Retinal pigment epithelial cell (primary cell): ENCODE results near the gene PSMA6.
"Not testable (repeated sequence)": the region's sequence is repeated elsewhere in the genome, so short reads cannot be mapped to it uniquely, and the experiment has no call there.

Experiments used
- DNase-seq: peaks from one replicate; pipeline ENCODE4 v3.0.0-alpha.2; 2010; ENCODE audit warnings: low read depth
- H3K4me3 ChIP-seq: 2 replicates; pipeline ENCODE4 v1.5.1; 2011; ENCODE audit warnings: mild to moderate bottlenecking, low read length, control low read depth, moderate library complexity
- TF ChIP-seq, protein P1 (sequence below): conservative IDR thresholded peaks from 2 replicates; pipeline ENCODE4 v1.5.1; 2011; ENCODE audit warnings: low read depth, low read length, control low read depth, inconsistent platforms

PSMA6 gene

DNA sequence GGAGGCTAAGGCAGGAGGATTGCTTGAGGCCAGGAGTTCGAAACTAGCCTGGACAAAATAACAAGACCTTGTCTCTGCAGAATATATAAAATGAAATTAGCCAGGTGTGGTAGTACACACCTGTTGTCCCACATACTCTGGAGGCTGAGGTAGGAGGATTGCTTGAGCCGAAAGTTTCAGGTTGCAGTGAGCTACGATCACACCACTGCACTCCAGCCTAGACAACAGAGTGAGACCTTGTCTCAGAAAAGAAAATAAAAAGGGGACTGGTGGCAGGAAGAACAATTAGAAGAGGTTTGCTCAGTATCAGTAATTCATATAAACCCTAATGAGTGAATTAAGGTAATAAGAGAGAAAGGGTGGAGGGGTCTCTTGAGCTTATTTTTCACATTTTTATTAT lies 8.0 kb downstream of the PSMA6 start:
- no peak overlapping the region for H3K4me3 ChIP-seq
- TF ChIP-seq, protein P1, sequence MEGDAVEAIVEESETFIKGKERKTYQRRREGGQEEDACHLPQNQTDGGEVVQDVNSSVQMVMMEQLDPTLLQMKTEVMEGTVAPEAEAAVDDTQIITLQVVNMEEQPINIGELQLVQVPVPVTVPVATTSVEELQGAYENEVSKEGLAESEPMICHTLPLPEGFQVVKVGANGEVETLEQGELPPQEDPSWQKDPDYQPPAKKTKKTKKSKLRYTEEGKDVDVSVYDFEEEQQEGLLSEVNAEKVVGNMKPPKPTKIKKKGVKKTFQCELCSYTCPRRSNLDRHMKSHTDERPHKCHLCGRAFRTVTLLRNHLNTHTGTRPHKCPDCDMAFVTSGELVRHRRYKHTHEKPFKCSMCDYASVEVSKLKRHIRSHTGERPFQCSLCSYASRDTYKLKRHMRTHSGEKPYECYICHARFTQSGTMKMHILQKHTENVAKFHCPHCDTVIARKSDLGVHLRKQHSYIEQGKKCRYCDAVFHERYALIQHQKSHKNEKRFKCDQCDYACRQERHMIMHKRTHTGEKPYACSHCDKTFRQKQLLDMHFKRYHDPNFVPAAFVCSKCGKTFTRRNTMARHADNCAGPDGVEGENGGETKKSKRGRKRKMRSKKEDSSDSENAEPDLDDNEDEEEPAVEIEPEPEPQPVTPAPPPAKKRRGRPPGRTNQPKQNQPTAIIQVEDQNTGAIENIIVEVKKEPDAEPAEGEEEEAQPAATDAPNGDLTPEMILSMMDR: no peak
- DNase-seq: no peak

DNA sequence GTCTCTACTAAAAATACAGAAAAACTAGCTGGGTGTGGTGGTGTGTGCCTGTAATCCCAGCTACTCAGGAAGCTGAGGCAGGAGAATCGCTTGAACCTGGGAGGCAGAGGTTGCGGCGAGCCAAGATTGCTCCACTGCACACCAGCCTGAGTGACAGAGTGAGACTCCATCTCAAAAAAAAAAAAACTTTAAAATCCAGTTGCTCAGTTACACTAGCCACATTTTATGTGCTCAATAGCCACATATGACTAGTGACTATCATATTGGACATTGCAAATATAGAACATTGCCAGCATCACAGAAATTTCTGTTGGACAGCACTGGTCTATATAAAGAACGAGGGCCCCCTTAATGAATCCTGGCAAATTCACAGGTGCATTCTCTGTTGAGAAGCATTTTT lies 9.2 kb downstream of the PSMA6 start:
- H3K4me3 ChIP-seq, DNase-seq: not testable (repeated sequence)

DNA sequence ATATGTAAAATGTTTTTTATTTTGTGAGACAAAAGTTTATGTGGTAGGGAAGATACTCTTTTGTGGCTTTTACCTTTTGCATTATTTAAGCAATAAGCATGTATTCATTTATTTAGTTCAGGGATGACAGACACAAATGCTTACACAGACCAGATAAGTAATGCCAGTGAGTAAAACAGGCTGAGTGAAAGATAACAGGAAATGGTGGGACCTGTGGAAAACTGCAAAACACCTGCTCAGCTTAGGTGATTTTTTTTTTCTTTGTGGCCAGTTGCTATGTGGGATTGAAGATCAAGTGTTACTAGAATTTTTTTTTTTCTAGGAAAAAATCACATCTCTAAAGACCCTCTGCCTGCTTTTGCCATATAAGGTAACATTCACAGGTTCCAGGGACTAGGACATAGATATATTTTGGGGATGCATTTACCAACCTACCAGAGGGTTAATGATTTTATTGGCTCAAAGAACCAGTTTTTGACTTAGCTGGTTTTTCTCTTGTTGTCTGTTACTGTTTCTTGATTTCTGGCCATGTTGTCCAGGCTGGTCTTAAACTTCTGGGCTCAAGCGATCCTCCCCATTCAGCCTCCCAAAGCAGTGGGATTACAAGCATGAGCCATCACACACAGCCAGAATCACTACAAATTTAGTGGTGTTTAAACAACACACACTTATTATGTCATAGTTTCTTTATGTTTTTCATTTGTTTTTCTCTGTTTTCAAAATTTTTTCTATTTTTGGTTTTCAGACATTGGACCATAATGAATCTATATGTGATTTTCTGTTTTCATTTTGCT lies 9.8 kb downstream of the PSMA6 start:
- no peak overlapping the region for H3K4me3 ChIP-seq
- TF ChIP-seq, protein P1: no peak
- no peak for DNase-seq

DNA sequence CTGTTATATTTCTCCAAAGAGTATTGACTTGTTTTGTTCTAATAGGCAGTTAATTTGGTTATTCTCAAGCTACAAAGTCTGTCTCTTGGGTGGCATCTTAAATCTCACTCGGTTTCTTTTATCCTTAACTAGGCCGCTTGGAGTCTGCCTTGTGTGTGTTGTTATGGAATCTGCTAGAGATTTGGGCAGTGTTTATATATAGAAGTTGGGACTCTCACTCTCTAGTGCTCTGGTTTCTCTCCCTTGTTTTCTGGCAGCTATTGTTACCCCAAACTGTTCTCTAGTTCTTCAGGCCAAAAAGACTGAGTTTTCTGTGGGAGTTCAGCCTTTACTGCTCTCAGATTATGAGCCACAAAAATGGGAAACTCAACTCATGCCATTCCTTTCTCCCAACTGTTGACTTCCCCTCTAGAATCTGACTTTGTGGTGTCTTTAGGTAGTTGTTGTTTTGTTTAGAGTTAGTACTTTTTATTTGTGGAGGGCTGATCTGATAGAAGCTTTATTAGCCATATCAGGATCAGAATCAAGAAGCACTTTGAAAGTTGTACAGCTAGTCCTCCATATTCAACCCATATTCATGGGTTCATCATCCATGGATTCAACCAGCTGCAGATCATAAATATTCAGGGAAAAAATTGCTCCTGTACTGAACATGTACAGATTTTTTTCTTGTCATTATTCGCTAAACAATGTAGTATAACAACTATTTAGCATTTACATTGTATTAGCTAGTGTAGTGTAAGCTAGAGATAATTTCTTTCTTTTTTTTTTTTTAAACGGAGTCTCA lies 11.2 kb downstream of the PSMA6 start:
- no peak overlapping the region for H3K4me3 ChIP-seq
- no peak for DNase-seq

DNA sequence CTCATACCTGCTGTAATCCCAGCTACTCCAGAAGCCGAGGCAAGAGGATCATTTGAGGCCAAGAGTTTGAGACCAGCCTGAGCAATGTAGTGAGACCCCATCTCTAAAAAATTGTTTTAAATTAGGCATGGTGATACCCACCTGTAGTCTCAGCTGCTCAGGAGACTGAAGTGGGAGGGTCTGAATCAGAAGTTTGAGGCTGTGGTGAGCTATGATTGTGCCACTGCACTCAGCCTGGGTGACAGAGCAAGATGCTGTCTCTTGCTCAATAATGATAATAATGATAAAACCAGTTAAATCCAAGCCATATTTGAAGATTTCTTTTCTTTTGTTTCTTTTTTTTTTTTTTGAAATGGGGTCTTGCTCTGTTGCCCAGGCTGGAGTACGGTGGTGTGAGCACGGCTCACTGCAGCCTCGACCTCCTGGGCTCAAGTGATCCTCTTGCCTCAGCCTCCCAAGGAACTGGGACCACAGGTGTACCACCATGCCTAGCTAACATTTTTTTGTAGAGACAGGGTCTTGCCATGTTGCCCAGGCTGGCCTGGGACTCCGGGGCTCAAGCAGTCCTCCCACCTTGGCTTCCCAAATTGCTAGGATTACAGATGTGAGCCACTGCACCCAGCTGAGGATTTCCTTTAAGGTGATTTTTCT lies 12.8 kb downstream of the PSMA6 start:
- no peak for DNase-seq
- TF ChIP-seq, protein P1: no peak

More for the DNA sequence above, 11.2 kb downstream of the PSMA6 start:
- TF ChIP-seq, protein P1: no peak

DNA sequence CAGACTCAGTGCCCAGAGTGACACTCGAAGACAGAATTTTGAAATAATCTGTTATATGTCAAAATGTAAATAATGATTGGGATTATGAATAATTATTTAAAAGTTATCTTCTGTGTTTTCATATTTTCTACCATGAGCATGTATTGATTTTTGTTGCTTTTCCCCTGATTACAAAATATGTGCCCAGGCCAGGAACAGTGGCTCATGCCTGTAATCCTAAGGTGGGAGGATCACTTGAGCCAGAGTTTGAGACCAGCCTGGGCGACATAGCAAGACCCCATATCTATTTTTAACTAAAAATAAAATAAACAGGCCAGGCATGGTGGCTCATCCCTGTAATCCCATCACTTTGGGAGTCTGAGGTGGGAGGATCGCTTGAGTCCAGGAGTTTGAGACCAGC lies 13.5 kb downstream of the PSMA6 start:
- DNase-seq: no peak
- H3K4me3 ChIP-seq: no peak overlapping the region
- TF ChIP-seq, protein P1: no peak

More for the DNA sequence above, 12.8 kb downstream of the PSMA6 start:
- H3K4me3 ChIP-seq: no peak overlapping the region

DNA sequence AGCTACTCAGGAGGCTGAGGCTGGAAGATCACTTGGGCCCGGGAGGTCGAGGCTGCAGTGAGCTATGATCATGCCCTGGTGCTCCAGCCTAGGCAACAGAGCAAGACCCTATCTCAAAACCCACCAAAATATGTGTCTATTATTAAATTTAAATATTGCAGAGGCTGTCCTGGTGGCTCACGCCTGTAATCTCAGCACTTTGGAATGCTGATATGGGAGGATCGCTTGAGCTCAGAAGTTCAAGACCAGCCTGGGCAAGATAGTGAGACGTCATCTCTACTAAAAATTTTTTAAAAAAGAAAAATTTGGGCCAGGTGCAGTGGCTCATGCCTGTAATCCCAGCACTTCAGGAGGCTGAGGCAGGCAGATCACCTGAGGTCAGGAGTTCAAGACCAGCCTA lies 13.9 kb downstream of the PSMA6 start:
- no peak overlapping the region for H3K4me3 ChIP-seq
- TF ChIP-seq, protein P1: no peak
- DNase-seq: no peak
